Endothelial cell of umbilical vein (primary cell): ENCODE results near the gene TIGD4. TPM values are rescaled to one million over a fixed set of nuclear protein-coding genes. Genes with fewer than 3 reads are reported as not detected.
"Not testable (repeated sequence)": the region's sequence is repeated elsewhere in the genome, so short reads cannot be mapped to it uniquely, and the experiment has no call there.

Experiments
- BruUV-seq: library from RNA; stranded (reverse); fragments of 400-500 nt; replicated peaks from 2 replicates; lab custom pipeline; 2021; lab: Mats Ljungman, UMichigan
- CTCF ChIA-PET: fragments of 300-600, 350-600 bp; sonication (Branson Sonifier 250); formaldehyde crosslinking; loops from one replicate; lab custom pipeline; 2021; ENCODE audit warnings: antibody characterized with exemption, inconsistent platforms; lab: Charles Lee
- POLR2A ChIA-PET: fragments of 300-600, 350-600 bp; sonication (Branson Sonifier 250); formaldehyde crosslinking; loops from one replicate; lab custom pipeline; 2021; ENCODE audit warnings: antibody characterized with exemption, inconsistent platforms; lab: Charles Lee
- DNase-seq: peaks from one replicate; pipeline ENCODE4 v3.0.0-alpha.2; 2011; ENCODE audit warnings: low read depth, low spot score
- FAIRE-seq: peaks from 2 replicates; lab custom pipeline; 2011; peaks lifted over from hg19 to GRCh38; lab: Jason Lieb, UNC
- H2AFZ ChIP-seq: 2 replicates; pipeline ENCODE4 v1.6.0; 2012; ENCODE audit warnings: low read depth, low read length, control low read depth, inconsistent platforms
- H3K27ac ChIP-seq: 2 replicates; pipeline ENCODE4 v1.5.1; 2011; ENCODE audit warnings: low read depth, mild to moderate bottlenecking, control low read depth, low read length, moderate library complexity; ENCODE audit not compliant: insufficient read depth
- H3K27me3 ChIP-seq, 2 experiments: 2 replicates each; pipeline versions ENCODE4 v1.6.0 to v1.6.1; 2011; ENCODE audit warnings: low read length in 2 of 2, mixed read lengths in 1 of 2; ENCODE audit not compliant: control insufficient read depth in 2 of 2, insufficient read depth in 2 of 2
- H3K36me3 ChIP-seq, 2 experiments: 2 replicates in 1 of 2; 3 replicates in 1 of 2; pipeline ENCODE4 v1.5.1; 2011; ENCODE audit warnings: low read length in 2 of 2, mild to moderate bottlenecking in 1 of 2, moderate library complexity in 1 of 2; ENCODE audit not compliant: control insufficient read depth in 2 of 2, insufficient read depth in 2 of 2; ENCODE audit errors: extremely low read depth in 1 of 2
- H3K4me1 ChIP-seq: 3 replicates; pipeline ENCODE4 v1.5.1; 2011; ENCODE audit warnings: mild to moderate bottlenecking, low read length; ENCODE audit not compliant: control insufficient read depth, insufficient read depth; ENCODE audit errors: extremely low read depth
- H3K4me2 ChIP-seq: 2 replicates; pipeline ENCODE4 v1.6.1; 2011; ENCODE audit warnings: low read length, control low read depth, mixed read lengths; ENCODE audit not compliant: insufficient read depth
- H3K4me3 ChIP-seq, 3 experiments: fragments of 200-600 bp in 1 of 3; sonication (generic), shearing (Covaris generic) in 1 of 3; replicated peaks in 1 of 3; 2 replicates each; pipeline ENCODE4 v1.5.1; 2011 to 2016; ENCODE audit warnings: control low read depth in 3 of 3, low read length in 3 of 3, mild to moderate bottlenecking in 2 of 3, inconsistent platforms in 1 of 3, low read depth in 1 of 3, moderate library complexity in 1 of 3; ENCODE audit not compliant: insufficient read depth in 1 of 3
- H3K79me2 ChIP-seq: 2 replicates; pipeline ENCODE4 v1.6.0; 2012; ENCODE audit warnings: low read length, inconsistent platforms; ENCODE audit not compliant: control insufficient read depth, insufficient read depth
- H3K9ac ChIP-seq: replicated peaks from 2 replicates; pipeline ENCODE3; 2011; ENCODE audit warnings: low read length, control low read depth; ENCODE audit not compliant: insufficient read depth; ENCODE audit errors: extremely low read depth
- H3K9me1 ChIP-seq: replicated peaks from 3 replicates; pipeline ENCODE4 v1.6.0; 2011; ENCODE audit warnings: mild to moderate bottlenecking, low read length; ENCODE audit not compliant: control insufficient read depth, insufficient read depth; ENCODE audit errors: extremely low read depth
- H3K9me3 ChIP-seq: replicated peaks from 2 replicates; pipeline ENCODE4 v1.5.1; 2012; ENCODE audit warnings: low read length, inconsistent platforms; ENCODE audit not compliant: control insufficient read depth, insufficient read depth
- H4K20me1 ChIP-seq: replicated peaks from 2 replicates; pipeline ENCODE3; 2011; ENCODE audit warnings: mild to moderate bottlenecking, low read length; ENCODE audit not compliant: control insufficient read depth, insufficient read depth; ENCODE audit errors: extremely low read depth
- CTCF ChIP-seq, 2 donors: IDR thresholded peaks; 1 replicate in 1 of 2; 2 replicates in 1 of 2; pipeline ENCODE4 v1.5.1; 2011; ENCODE audit warnings: low read length in 2 of 2, mild to moderate bottlenecking in 2 of 2, moderate library complexity in 2 of 2, control low read depth in 1 of 2, inconsistent platforms in 1 of 2, low read depth in 1 of 2; ENCODE audit not compliant: insufficient read depth in 1 of 2; ENCODE audit errors: extremely low read depth in 1 of 2
- EZH2 ChIP-seq: IDR thresholded peaks from 2 replicates; pipeline ENCODE4 v1.6.1; 2012; ENCODE audit warnings: borderline replicate concordance, low read depth, mild to moderate bottlenecking, moderate library complexity, low read length, inconsistent platforms; ENCODE audit not compliant: severe bottlenecking
- FOS ChIP-seq: IDR thresholded peaks from 2 replicates; pipeline ENCODE4 v1.6.1; 2011; ENCODE audit warnings: mild to moderate bottlenecking, low read length, moderate library complexity, borderline replicate concordance; ENCODE audit not compliant: insufficient read depth
- MAX ChIP-seq: IDR thresholded peaks from 2 replicates; pipeline ENCODE4 v1.6.1; 2011; ENCODE audit not compliant: insufficient read depth, insufficient read length
- MYC ChIP-seq: IDR thresholded peaks from one replicate; pipeline ENCODE4 v1.6.1; 2011; ENCODE audit warnings: mild to moderate bottlenecking, low read depth, low read length
- POLR2A ChIP-seq: IDR thresholded peaks from 2 replicates; pipeline ENCODE4 v1.6.1; 2012; ENCODE audit warnings: low read depth, mild to moderate bottlenecking, control low read depth, low read length
- POLR2AphosphoS5 ChIP-seq: IDR thresholded peaks from 2 replicates; pipeline ENCODE4 v1.6.1; 2012; ENCODE audit warnings: low read depth, mild to moderate bottlenecking, control low read depth, low read length, moderate library complexity; ENCODE audit not compliant: insufficient read depth
- dilution Hi-C: fragments of 300-500 bp; cut with MboI; formaldehyde crosslinking; loops from one replicate; pipeline ENCODE4 v1.15.0; 2019; ENCODE audit warnings: low sequenced_read_pairs; ENCODE audit not compliant: extremely low pct_ligation_motif_present
- intact Hi-C: fragments of 100-400 bp; cut with micrococcal nuclease; formaldehyde crosslinking; loops from one replicate; pipeline ENCODE4 v1.10.0; 2022
- polyA plus RNA-seq, 4 experiments: library from polyadenylated mRNA; depleted of rRNA in 3 of 4; stranded (reverse) in 3 of 4; unstranded in 1 of 4; fragments of >200 nt; gene quantifications; 2 replicates each; pipeline versions ENCODE4 v1.2.1 to v1.2.3, GENCODE V29; 2011 to 2012; ENCODE audit warnings: missing spikeins in 1 of 4
- total RNA-seq: library from RNA; stranded (reverse); gene quantifications from 2 replicates; pipeline ENCODE4 v1.2.3, GENCODE V29; 2021

Gene TIGD4
- total and polyA plus RNA-seq, 2 donors (not counting 3 experiments of a cell fraction or from before 2014, with no cell fraction given) = 0.03 to 0.18 TPM

- Histone ChIP-seq H3K9ac (no peak overlapping the region), H3K9me3 (no peaks in the 10 kb centered on the region), H2AFZ (no peak overlapping the region), H3K4me3 (no peak overlapping the region), H3K36me3 (no peaks in the 10 kb centered on the region), H3K4me2 (no peak overlapping the region), H3K27me3 (peaks cover 0 to 2% of the 10 kb centered on the region in 2 experiments), H3K4me1 (no peaks in the 10 kb centered on the region), H3K27ac (no peak overlapping the region), H3K9me1 (no peaks in the 10 kb centered on the region), H3K79me2 (no peaks in the 10 kb centered on the region), H4K20me1 (no peaks in the 10 kb centered on the region)
- dilution Hi-C loops (no loop called here), intact Hi-C loops (no loop called here)
- ChIA-PET POLR2A (no interaction called here), CTCF (no interaction called here)
- FAIRE-seq (no peak), DNase-seq (no peak)
- no peak for TF ChIP-seq EZH2
- no peak for TF ChIP-seq POLR2AphosphoS5
- no peak for TF ChIP-seq FOS
- TF ChIP-seq MAX = no peak
- no peak for TF ChIP-seq POLR2A
- no peak for TF ChIP-seq MYC
- TF ChIP-seq CTCF (IDR thresholded peaks at IDR 0.05; ENCODE audit: extremely low read depth in 1 of 2, insufficient read depth in 1 of 2, low read depth in 1 of 2, low read length in 2 of 2) = no peak
- no TSS peak for BruUV-seq
Observed at GRCh38 chr4:152771741-152772533, 7.6 kb downstream of the TIGD4 start.

GRCh38 chr4:152765069-152765737 lies 14.3 kb downstream of the TIGD4 start:
- H2AFZ ChIP-seq, CTCF ChIA-PET, H3K4me1 ChIP-seq, DNase-seq, H3K4me3 ChIP-seq, H3K27me3 ChIP-seq, H3K4me2 ChIP-seq, H4K20me1 ChIP-seq, BruUV-seq, H3K36me3 ChIP-seq, FAIRE-seq, H3K9me1 ChIP-seq, H3K9me3 ChIP-seq, intact Hi-C loops, dilution Hi-C loops, POLR2A ChIA-PET, H3K27ac ChIP-seq, H3K9ac ChIP-seq, H3K79me2 ChIP-seq: not testable (repeated sequence)
